ENCODE data around the gene MRPL36.
A peak's percentile ranks its signal among the peaks of the same experiment; 100 is the strongest.

Gene MRPL36

DNA sequence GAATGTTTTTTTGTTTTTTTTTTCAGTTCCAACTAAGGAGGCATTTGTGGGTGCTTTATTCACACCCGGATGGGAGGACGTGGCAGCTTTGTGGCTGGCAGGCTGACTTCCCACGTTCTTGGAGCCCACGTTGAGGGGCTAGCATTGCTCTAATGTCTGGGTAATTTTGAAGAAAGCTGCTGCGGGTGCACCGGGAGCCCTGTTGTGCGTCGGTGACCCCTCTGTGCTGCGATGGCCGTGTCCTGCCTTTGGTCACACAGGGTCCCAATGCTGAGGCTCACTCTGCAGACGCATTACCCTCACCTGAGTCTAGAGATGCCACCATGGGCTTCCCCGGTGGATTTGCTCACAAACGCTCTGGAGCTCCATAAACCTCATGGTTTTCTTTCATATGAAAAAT, 35.8 kb upstream of the MRPL36 start:
- Histone ChIP-seq H3K4me3 (no peak overlapping the region), H3K27ac (no peak overlapping the region)
- TF ChIP-seq CTCF (IDR thresholded peaks at IDR 0.05): no peak
- DNase-seq (ENCODE audit: low spot score): no peak

DNA sequence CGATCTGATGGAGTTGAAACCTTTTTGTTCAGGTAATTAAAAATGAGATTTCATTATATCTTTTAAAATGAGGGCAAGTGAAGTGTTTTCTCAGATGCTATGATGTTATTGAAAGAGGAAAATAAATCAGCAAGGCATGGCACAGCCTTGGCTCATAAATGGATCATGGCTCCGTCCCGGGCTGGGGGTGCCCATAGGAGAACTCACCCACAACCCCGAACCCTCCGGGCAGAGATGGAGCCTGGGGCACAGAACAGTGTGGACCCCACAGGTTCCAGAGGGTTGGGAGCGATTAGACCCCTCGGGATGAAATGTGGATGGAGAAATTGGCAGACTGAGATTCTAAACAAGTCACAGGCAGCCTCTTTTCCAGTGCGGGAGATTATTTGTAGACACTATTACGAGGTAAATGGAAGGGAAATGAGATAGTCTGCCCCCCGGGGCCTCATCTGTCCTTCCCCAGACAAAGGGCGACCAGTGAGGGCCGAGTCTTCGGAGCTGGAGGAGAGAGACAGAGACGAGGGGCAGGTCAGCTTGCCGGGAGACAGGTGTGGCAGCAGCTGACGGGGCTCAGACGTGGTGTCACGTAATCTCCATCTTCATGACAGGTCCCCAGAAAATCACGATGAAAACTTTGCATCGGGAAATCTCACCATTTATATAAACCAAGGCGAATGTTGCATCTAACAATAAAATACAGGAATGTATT, 35.2 kb upstream of the MRPL36 start:
- Histone ChIP-seq H3K27ac (no peak overlapping the region), H3K4me3 (no peak overlapping the region)
- DNase-seq (ENCODE audit: low spot score): peak; percentile 60
- no peak for TF ChIP-seq CTCF (IDR thresholded peaks at IDR 0.05)

DNA sequence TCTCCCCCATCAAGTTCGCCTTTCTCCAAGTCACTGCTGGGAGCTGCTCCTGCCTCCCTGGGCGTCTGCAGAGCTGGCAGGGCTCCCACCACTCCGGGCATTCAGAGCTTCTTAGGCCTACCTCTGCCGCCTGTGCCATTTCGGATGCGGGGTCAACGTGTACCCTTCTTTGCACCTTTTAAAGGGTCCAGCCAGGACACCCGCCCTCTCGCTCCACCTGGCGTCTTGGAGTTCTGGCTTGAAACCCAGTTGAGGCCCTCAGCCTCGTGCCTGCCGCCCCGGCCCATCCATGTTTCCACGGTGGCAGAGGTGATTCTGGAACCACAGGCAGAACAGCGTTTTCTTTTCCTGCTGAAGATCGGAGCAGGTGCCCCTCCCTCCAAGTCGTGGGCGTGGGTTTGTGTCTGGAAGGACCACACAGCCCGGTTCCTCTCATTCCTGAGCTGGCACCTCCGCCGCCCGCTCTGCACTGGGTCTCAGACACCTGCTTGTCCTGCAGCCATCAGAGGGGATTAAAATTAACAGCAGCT, 34.5 kb upstream of the MRPL36 start:
- H3K27ac ChIP-seq: no peak overlapping the region
- H3K4me3 ChIP-seq: no peak overlapping the region
- no peak for TF ChIP-seq CTCF (IDR thresholded peaks at IDR 0.05)
- DNase-seq (ENCODE audit: low spot score): peak; percentile 43

DNA sequence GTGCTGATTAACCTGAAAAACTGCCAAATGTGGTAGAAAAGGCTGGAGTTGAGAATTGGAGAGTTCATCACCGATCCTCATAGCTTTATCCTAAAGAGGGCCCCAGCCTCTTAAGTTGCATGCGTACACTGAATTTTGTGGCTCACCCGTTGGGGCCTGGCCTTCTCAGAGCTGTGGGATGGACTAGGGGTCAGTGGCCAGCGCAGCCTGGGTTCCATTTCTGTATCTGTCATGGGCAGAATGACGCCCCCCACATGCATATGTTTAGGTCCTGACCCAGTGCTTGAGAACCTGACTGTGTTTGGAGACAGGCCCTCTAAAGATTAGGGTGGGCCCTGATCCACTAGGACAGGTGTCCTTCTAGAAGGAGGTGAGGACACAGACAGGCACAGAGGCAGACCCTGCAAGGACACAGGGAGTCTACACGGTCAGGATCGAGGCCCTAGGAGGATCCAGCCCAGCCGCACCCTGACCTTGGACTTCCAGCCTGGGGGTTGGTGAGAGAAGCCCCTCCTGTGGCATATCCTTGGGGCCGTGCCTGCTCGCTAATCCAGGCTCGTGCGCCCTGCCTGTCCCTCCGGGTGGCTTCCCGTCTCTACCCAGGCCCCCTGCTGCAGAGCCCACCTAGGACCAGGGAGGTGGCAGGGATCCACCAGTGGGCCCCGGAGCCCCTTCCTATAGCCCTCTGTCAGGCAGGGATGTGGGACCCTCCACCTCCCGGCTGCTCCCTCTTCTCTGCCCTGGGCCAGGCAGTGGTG, 33.8 kb upstream of the MRPL36 start:
- DNase-seq (ENCODE audit: low spot score): no peak
- TF ChIP-seq CTCF (IDR thresholded peaks at IDR 0.05): no peak
- Histone ChIP-seq H3K27ac (no peak overlapping the region), H3K4me3 (no peak overlapping the region)

- Histone ChIP-seq H3K27ac (no peak overlapping the region), H3K4me3 (no peak overlapping the region)
- TF ChIP-seq CTCF (IDR thresholded peaks at IDR 0.05): no peak
- no peak for DNase-seq (ENCODE audit: low spot score)
Observed at GRCh38 chr5:1832511-1833250, 33.0 kb upstream of the MRPL36 start.

- no peak for TF ChIP-seq CTCF (IDR thresholded peaks at IDR 0.05)
- DNase-seq (ENCODE audit: low spot score): peak; percentile 68
- H3K4me3 ChIP-seq: no peak overlapping the region
- H3K27ac ChIP-seq: no peak overlapping the region
Observed at GRCh38 chr5:1831677-1832313, 32.2 kb upstream of the MRPL36 start.

All from coronary artery (tissue), 2 donors.